HCT116 (cell line): Measurements from ENCODE around the gene SLC44A2. TPM values are rescaled to one million over a fixed set of nuclear protein-coding genes. Genes with fewer than 3 reads are reported as not detected.

ENCODE experiments used
- ATAC-seq: fragments of 200-7000 bp; cut with Tn5 transposase; 2 replicates; pipeline ENCODE4 v1.9.1; 2020; ENCODE audit warnings: mild to moderate bottlenecking, moderate library complexity
- BruUV-seq: library from RNA; stranded (reverse); fragments of 400-500 nt; replicated peaks from 2 replicates; lab custom pipeline; 2021; lab: Mats Ljungman, UMichigan
- CTCF ChIA-PET: fragments of 300-600 bp; sonication (Branson Sonifier 250); formaldehyde crosslinking; loops from one replicate; lab custom pipeline; 2021; ENCODE audit warnings: antibody characterized with exemption; lab: Charles Lee
- POLR2A ChIA-PET: fragments of 300-600, 350-600 bp; sonication (Branson Sonifier 250); formaldehyde crosslinking; loops from one replicate; lab custom pipeline; 2021; ENCODE audit warnings: antibody characterized with exemption; lab: Charles Lee
- RAD21 ChIA-PET, 2 experiments: fragments of 300-600 bp; sonication (Branson Sonifier 250); formaldehyde crosslinking; loops; one replicate each; lab custom pipeline; 2023; ENCODE audit warnings: low total read pairs in 2 of 2; ENCODE audit not compliant: uncharacterized antibody in 2 of 2, unreplicated experiment in 2 of 2, low non-redundant PET in 1 of 2; lab: Charles Lee
- DNase-seq: peaks from one replicate; pipeline ENCODE4 v3.0.0-alpha.2; 2010; ENCODE audit warnings: low read depth, low spot score
- H2AFZ ChIP-seq: fragments of 200-600 bp; shearing (Covaris generic), sonication (generic); 2 replicates; pipeline ENCODE4 v1.6.1; 2017; ENCODE audit warnings: low read depth, mixed run types, mixed read lengths, antibody characterized with exemption, low read length; ENCODE audit not compliant: poor library complexity, severe bottlenecking
- H3K27ac ChIP-seq: 2 replicates; pipeline ENCODE4 v1.5.1; 2012; ENCODE audit warnings: low read depth, low read length
- H3K27me3 ChIP-seq: fragments of 200-600 bp; sonication (generic); 2 replicates; pipeline ENCODE4 v1.6.1; 2016; ENCODE audit warnings: mixed run types, low read length, mixed read lengths; ENCODE audit not compliant: insufficient read depth
- H3K36me3 ChIP-seq, 2 experiments: fragments of 200-500 bp in 1 of 2; fragments of 200-600 bp in 1 of 2; sonication (Bioruptor generic) in 1 of 2; sonication (generic) in 1 of 2; 2 replicates each; pipeline versions ENCODE4 v1.5.1 to v1.6.1; 2014 to 2016; ENCODE audit warnings: low read length in 2 of 2, inconsistent platforms in 1 of 2, mixed read lengths in 1 of 2, mixed run types in 1 of 2; ENCODE audit not compliant: insufficient read depth in 2 of 2, control insufficient read depth in 1 of 2
- H3K4me1 ChIP-seq, 2 experiments: fragments of 200-600 bp in 1 of 2; sonication (generic) in 1 of 2; 2 replicates each; pipeline versions ENCODE4 v1.5.1 to v1.6.1; 2012 to 2017; ENCODE audit warnings: low read length in 2 of 2, inconsistent platforms in 1 of 2, mild to moderate bottlenecking in 1 of 2, mixed read lengths in 1 of 2, mixed run types in 1 of 2, moderate library complexity in 1 of 2; ENCODE audit not compliant: insufficient read depth in 2 of 2, control insufficient read depth in 1 of 2
- H3K4me2 ChIP-seq: fragments of 200-600 bp; sonication (generic); 2 replicates; pipeline ENCODE4 v1.6.1; 2017; ENCODE audit warnings: mixed run types, low read length, mixed read lengths
- H3K4me3 ChIP-seq, 2 experiments: fragments of 200-600 bp in 1 of 2; sonication (generic) in 1 of 2; replicated peaks in 1 of 2; 2 replicates each; pipeline ENCODE4 v1.5.1; 2011 to 2016; ENCODE audit warnings: low read length in 2 of 2, control low read depth in 1 of 2, low read depth in 1 of 2, mild to moderate bottlenecking in 1 of 2, mixed read lengths in 1 of 2, mixed run types in 1 of 2
- H3K79me2 ChIP-seq: fragments of 200-600 bp; sonication (generic); 2 replicates; pipeline ENCODE4 v1.6.1; 2017; ENCODE audit warnings: mild to moderate bottlenecking, mixed run types, low read length, moderate library complexity, mixed read lengths; ENCODE audit not compliant: insufficient read depth
- H3K9ac ChIP-seq: fragments of 200-600 bp; sonication (generic); 2 replicates; pipeline ENCODE4 v1.6.1; 2016; ENCODE audit warnings: low read length, mixed read lengths
- H3K9me2 ChIP-seq: fragments of 200-600 bp; sonication (generic), shearing (Covaris generic); 2 replicates; pipeline ENCODE4 v1.6.1; 2017; ENCODE audit warnings: mixed run types, mild to moderate bottlenecking, moderate library complexity; ENCODE audit not compliant: insufficient read depth
- H3K9me3 ChIP-seq, 2 experiments: fragments of 200-500 bp in 1 of 2; fragments of 200-600 bp in 1 of 2; sonication (Bioruptor generic) in 1 of 2; sonication (generic) in 1 of 2; 2 replicates each; pipeline ENCODE4 v1.6.1; 2014 to 2017; ENCODE audit warnings: low read length in 2 of 2, mixed read lengths in 2 of 2, inconsistent platforms in 1 of 2, low read depth in 1 of 2, mild to moderate bottlenecking in 1 of 2, mixed run types in 1 of 2, moderate library complexity in 1 of 2; ENCODE audit not compliant: control insufficient read depth in 1 of 2, insufficient read depth in 1 of 2
- H4K20me1 ChIP-seq: fragments of 200-600 bp; sonication (generic), shearing (Covaris generic); 2 replicates; pipeline ENCODE4 v1.6.1; 2017; ENCODE audit warnings: mixed run types, mild to moderate bottlenecking, moderate library complexity; ENCODE audit not compliant: insufficient read depth
- CEBPB ChIP-seq: IDR thresholded peaks from 2 replicates; pipeline ENCODE4 v1.6.1; 2012; ENCODE audit warnings: low read depth
- CTCF ChIP-seq, 3 experiments: fragments of 200-600 bp in 1 of 3; sonication (generic) in 1 of 3; IDR thresholded peaks in 2 of 3; conservative IDR thresholded peaks in 1 of 3; 2 replicates each; pipeline ENCODE4 v1.5.1; 2012 to 2017; ENCODE audit warnings: low read depth in 2 of 3, low read length in 2 of 3, antibody characterized with exemption in 1 of 3, borderline replicate concordance in 1 of 3, control low read depth in 1 of 3, mild to moderate bottlenecking in 1 of 3, mixed read lengths in 1 of 3, mixed run types in 1 of 3, moderate library complexity in 1 of 3; ENCODE audit not compliant: insufficient read depth in 1 of 3
- EGR1 ChIP-seq: IDR thresholded peaks from 2 replicates; pipeline ENCODE4 v1.6.1; 2012; ENCODE audit warnings: low read depth
- ELF1 ChIP-seq: IDR thresholded peaks from 2 replicates; pipeline ENCODE4 v1.6.1; 2012; ENCODE audit warnings: low read depth, borderline replicate concordance
- EZH2 ChIP-seq: fragments of 200-600 bp; sonication (generic); IDR thresholded peaks from 2 replicates; pipeline ENCODE4 v1.6.1; 2017; ENCODE audit warnings: antibody characterized with exemption, mixed run types
- EZH2phosphoT487 ChIP-seq: fragments of 200-600 bp; IDR thresholded peaks from 2 replicates; pipeline ENCODE4 v1.6.1; 2018; ENCODE audit warnings: antibody characterized with exemption, borderline replicate concordance
- JUND ChIP-seq: IDR thresholded peaks from 2 replicates; pipeline ENCODE4 v1.6.1; 2012
- MAX ChIP-seq: IDR thresholded peaks from 2 replicates; pipeline ENCODE4 v1.6.1; 2012
- POLR2A ChIP-seq: IDR thresholded peaks from 2 replicates; pipeline ENCODE4 v1.7.0; 2011; ENCODE audit warnings: borderline replicate concordance; ENCODE audit not compliant: insufficient read depth, insufficient read length; ENCODE audit errors: extremely low read depth
- RAD21 ChIP-seq: IDR thresholded peaks from 2 replicates; pipeline ENCODE4 v1.6.1; 2012; ENCODE audit warnings: low read depth, mild to moderate bottlenecking
- SIN3A ChIP-seq: IDR thresholded peaks from 2 replicates; pipeline ENCODE4 v1.6.1; 2012; ENCODE audit warnings: low read depth
- SRF ChIP-seq: IDR thresholded peaks from 2 replicates; pipeline ENCODE4 v1.6.1; 2012; ENCODE audit warnings: low read depth
- TCF7L2 ChIP-seq: IDR thresholded peaks from 2 replicates; pipeline ENCODE4 v1.7.0; 2011; ENCODE audit warnings: borderline replicate concordance, inconsistent platforms; ENCODE audit not compliant: insufficient read depth, insufficient read length; ENCODE audit errors: extremely low read depth
- YY1 ChIP-seq: IDR thresholded peaks from 2 replicates; pipeline ENCODE4 v1.6.1; 2011; ENCODE audit warnings: low read length, low read depth, moderate library complexity, mild to moderate bottlenecking; ENCODE audit not compliant: insufficient replicate concordance; ENCODE audit errors: extremely low read depth
- ZBTB33 ChIP-seq: IDR thresholded peaks from 2 replicates; pipeline ENCODE4 v1.6.1; 2011; ENCODE audit warnings: mild to moderate bottlenecking, low read length, moderate library complexity; ENCODE audit not compliant: insufficient replicate concordance; ENCODE audit errors: extremely low read depth
- ZFX ChIP-seq: fragments of 450-650 bp; IDR thresholded peaks from 2 replicates; pipeline ENCODE4 v1.6.1; 2017
- intact Hi-C: fragments of 100-400 bp; cut with micrococcal nuclease; formaldehyde crosslinking; loops from 2 replicates; pipeline ENCODE4 v1.10.0; 2022
- total RNA-seq: library from RNA; stranded (reverse); gene quantifications from one replicate; pipeline ENCODE4 v1.2.1, GENCODE V29; 2021; ENCODE audit not compliant: unreplicated experiment
- TF ChIP-seq, protein P1 (sequence below): IDR thresholded peaks from 2 replicates; pipeline ENCODE4 v1.6.1; 2012; ENCODE audit warnings: low read depth

The SLC44A2 gene
- total RNA-seq, 1 experiment from 2014 or later, result 90.9 TPM

GRCh38 chr19:10679743-10680142 lies 54.4 kb downstream of the SLC44A2 start:
- H3K9me2 ChIP-seq, result no peaks in the 10 kb centered on the region
- ChIA-PET RAD21 (no interaction called here), POLR2A (interaction anchor here (0.5 kb wide), 1 partner anchor 533 kb away, joined by 3 read pairs; no protein-coding TSS in a partner anchor), CTCF (no interaction called here)
- H3K36me3 ChIP-seq, result peaks cover 67 to 87% of the 10 kb centered on the region in 2 experiments
- no peak for ATAC-seq
- no peak for TF ChIP-seq EZH2phosphoT487
- TF ChIP-seq TCF7L2, result no peak
- TF ChIP-seq, protein P1, sequence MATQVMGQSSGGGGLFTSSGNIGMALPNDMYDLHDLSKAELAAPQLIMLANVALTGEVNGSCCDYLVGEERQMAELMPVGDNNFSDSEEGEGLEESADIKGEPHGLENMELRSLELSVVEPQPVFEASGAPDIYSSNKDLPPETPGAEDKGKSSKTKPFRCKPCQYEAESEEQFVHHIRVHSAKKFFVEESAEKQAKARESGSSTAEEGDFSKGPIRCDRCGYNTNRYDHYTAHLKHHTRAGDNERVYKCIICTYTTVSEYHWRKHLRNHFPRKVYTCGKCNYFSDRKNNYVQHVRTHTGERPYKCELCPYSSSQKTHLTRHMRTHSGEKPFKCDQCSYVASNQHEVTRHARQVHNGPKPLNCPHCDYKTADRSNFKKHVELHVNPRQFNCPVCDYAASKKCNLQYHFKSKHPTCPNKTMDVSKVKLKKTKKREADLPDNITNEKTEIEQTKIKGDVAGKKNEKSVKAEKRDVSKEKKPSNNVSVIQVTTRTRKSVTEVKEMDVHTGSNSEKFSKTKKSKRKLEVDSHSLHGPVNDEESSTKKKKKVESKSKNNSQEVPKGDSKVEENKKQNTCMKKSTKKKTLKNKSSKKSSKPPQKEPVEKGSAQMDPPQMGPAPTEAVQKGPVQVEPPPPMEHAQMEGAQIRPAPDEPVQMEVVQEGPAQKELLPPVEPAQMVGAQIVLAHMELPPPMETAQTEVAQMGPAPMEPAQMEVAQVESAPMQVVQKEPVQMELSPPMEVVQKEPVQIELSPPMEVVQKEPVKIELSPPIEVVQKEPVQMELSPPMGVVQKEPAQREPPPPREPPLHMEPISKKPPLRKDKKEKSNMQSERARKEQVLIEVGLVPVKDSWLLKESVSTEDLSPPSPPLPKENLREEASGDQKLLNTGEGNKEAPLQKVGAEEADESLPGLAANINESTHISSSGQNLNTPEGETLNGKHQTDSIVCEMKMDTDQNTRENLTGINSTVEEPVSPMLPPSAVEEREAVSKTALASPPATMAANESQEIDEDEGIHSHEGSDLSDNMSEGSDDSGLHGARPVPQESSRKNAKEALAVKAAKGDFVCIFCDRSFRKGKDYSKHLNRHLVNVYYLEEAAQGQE, result no peak
- no peak for TF ChIP-seq CEBPB
- TF ChIP-seq JUND, result no peak
- TF ChIP-seq SIN3A, result no peak
- no peak for TF ChIP-seq ZBTB33
- TF ChIP-seq RAD21, result no peak
- no peak for TF ChIP-seq SRF
- no peak for TF ChIP-seq ELF1
- TF ChIP-seq POLR2A, result no peak
- no peak for TF ChIP-seq YY1
- TF ChIP-seq ZFX, result no peak
- no peak for TF ChIP-seq EGR1
- no peak for TF ChIP-seq EZH2
- no peak for TF ChIP-seq CTCF (IDR thresholded peaks at IDR 0.05 in 2 of 3, conservative IDR thresholded peaks at IDR 0.05 in 1 of 3; ENCODE audit: borderline replicate concordance in 1 of 3, insufficient read depth in 1 of 3, low read depth in 2 of 3, low read length in 2 of 3)
- TF ChIP-seq MAX, result no peak
- no peak overlapping the region for H3K4me3 ChIP-seq
- no peak overlapping the region for H3K4me2 ChIP-seq
- H3K27me3 ChIP-seq, result no peaks in the 10 kb centered on the region
- no TSS peak for BruUV-seq
- H3K4me1 ChIP-seq, result no peaks in the 10 kb centered on the region
- H3K27ac ChIP-seq, result no peak overlapping the region
- no peaks in the 10 kb centered on the region for H3K9me3 ChIP-seq
- no peak for DNase-seq
- no peak overlapping the region for H2AFZ ChIP-seq
- peaks cover 97% of the 10 kb centered on the region for H3K79me2 ChIP-seq
- H4K20me1 ChIP-seq, result peaks cover 9% of the 10 kb centered on the region; the same call in 1 of the 2 replicates
- H3K9ac ChIP-seq, result no peak overlapping the region
- intact Hi-C loops, result no loop called here
